HG02852 (cell line): ENCODE data around the gene ISG20.
"Not testable (repeated sequence)": the region's sequence is repeated elsewhere in the genome, so short reads cannot be mapped to it uniquely, and the experiment has no call there.

Source experiments
- ATAC-seq: cut with Tn5 transposase; IDR thresholded peaks from one replicate; pipeline ENCODE4 v1.9.1; 2021; ENCODE audit warnings: mild to moderate bottlenecking, moderate library complexity; ENCODE audit not compliant: unreplicated experiment

Gene ISG20

DNA sequence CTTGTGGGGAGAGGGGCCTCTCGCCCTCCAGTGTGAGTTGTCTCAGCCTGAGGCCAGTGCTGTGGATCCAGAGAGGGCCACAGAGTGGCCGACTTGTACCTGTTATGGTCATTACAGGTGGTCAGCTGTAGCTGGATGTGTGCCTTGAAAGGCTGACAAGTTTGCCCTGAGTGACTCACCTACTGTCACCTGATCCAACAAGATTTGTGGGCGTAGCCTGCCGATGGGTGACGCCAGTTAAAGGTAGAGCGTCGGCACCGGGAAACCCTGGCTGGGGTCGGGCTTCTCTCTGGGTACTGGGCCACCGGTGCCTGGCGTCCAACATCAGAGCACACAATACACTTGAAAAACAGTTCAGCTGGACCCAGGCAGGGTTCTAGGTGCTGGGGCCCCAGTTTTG, 2.8 kb upstream of the ISG20 start:
- no peak for ATAC-seq

DNA sequence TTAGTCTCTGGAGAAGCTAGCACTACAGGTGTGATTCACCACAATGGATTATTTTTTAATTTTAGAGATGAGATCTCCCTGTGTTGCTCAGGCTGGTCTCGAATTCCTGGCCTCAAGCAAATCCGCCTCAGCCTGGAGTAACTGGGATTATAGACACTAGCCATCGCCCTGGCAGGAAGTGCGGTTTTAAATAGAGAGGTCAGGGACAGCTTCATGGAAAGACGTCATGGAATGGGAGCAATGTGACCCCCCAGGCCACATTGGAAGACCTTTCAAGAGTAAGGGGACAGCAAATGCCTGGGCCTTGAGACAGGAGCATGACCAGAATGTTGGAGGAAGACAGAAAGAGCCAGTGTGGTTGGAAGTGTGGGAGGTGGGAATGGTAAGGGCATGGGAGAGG, 2.2 kb upstream of the ISG20 start:
- no peak for ATAC-seq

DNA sequence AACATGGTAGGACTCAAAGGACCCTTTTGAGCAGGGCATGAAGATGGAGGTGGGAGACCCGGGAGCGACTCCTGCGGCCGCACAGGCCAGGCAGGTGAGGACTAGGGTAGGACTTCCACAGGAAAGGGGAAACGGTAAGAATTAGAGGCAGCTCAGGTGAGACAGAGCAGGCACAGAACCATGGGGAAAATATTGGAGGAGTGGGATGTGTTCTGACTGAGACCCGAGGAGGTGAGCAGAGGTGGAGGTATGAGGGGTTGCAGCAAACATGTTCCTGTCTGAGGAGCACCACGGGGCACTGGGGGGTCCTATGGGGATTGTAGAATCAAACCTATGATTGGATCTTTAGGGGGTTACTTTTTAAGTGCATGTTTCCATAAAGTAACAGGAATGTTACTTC, 1.4 kb upstream of the ISG20 start:
- ATAC-seq, result no peak

DNA sequence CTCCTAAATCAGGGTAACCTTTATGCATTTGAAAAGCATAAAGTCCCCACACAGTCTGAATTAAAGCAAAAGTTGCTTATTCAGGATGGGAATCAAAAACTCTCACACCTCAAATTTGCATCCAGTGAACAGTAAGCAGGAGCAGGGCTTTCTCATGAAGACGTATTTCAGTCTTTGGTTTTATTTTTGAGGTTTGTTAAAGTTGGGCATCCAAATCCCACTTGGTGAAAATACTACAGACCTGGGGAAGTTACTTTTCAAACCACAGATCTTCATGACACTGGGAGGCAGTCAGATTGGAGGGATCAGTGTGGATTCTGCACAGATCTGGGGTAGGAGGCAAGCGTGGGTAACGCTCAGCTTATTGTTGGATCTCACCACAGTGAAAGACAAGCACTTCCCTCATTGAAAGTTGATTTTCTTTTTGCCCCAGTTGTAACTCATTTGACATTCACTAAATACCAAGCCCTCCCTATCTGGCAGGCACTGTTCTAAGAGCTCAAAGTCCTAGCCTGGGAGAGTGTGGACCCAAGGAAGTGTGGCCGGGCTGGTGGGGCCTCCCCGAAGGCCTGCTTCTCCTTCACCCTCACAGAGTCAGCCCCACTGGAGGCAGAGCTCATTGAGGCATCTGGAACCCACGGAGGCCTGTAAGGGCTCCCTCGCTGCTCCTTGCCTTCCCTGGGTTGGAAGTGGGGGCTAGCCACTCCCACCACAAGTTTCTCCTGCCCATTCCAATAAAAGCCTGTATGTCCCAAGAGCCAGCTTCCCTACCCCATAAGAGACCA, 783 bp upstream of the ISG20 start:
- no peak for ATAC-seq

DNA sequence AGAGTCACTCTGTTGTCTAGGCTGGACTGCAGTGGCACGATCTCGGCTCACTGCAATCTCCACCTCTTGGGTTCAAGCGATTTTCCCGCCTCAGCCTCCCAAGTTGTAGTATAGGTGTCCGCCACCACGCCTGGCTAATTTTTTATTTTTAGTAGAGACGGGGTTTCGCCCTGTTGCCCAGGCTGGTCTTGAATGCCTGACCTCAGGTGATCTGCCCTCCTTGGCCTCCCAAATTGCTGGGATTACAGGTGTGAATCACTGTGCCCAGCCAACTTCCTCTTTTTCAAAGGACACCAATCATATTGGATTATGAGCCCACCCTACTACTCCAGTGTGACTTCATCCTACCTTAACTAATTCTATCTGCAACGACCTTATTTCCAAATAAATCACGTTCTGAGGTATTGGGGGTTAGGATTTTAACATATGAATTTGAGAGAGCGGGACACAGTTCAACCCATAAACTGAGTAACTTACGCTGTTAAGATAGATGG, 3.2 kb downstream of the ISG20 start:
- ATAC-seq, result no peak

DNA sequence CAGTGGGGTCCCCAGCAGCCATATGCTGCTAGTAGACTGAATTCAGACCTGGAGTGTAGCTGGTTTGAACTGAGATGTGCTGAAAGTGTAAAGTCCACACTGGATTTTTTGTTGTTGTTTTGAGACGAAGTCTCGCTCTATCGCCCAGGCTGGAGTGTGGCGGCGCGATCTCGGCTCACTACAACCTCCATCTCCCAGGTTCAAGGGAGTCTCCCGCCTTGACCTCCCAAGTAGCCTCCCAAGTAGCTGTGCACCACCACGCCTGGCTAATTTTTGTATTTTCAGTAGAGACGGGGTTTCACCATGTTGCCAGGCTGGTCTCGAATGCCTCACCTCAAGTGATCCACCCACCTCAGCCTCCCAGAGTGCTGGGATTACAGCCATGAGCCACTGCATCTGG, 3.7 kb downstream of the ISG20 start:
- ATAC-seq, result not testable (repeated sequence)

DNA sequence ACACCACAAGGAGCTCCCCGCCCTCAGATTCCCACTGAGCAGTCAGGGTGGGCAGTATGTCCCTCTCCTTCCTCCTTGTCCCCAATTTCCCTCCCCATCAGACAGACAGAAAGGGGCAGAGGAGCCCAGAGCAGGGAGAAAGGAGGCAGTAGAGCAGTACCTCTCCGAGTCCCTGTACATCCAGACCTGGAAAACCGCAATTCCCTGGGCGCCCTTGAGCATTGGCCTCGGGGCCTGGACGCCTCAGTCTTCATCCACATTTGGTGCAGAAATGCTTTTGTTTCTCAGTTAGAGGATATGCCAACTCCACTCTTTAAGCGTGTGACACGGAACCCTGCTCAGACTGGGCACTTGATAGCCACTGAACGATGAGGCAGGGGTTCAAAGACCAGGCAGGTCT, 5.9 kb downstream of the ISG20 start:
- no peak for ATAC-seq

DNA sequence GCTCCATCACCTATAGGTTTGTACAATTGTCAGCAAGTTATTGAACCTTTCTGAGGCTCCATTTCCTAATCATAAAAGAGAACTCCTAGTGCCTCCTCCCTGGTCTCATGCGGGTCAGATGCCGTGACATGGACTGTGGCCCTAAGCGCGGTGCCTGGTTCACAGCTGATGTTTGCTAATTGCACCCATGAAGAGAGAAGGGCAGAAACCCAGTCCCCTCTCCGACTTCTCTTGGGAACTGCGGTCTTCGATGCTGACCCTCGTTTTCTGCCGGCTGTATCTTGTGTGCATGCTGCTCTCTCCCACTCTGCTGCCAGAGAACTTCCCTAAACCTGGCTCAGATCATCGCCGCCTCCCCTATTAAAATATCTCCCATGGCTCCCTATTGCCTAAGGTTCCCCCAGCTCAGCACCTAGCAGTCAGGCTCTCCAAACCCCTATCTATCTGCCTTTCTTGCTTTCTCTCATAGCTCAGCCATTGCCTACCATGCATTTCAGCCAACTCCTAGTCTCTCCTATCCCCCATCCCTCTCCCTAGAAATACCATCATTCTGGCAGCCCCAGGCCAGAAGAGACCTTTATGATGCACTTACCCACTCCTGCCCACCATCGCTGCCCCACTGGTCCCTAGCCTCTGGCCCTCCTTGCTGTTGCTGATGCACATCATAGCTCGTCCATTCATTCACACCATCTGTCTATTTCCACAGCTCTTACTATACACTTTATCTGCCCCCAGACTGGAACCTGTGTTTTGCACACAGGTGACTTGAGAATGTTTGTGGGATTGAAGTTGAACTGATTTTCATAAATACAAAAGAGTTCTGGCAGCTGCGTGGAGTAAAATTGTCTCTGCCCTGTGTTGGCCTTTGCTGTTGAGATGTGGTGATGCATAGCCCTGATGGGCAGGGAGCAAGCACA, 6.6 kb downstream of the ISG20 start:
- no peak for ATAC-seq

DNA sequence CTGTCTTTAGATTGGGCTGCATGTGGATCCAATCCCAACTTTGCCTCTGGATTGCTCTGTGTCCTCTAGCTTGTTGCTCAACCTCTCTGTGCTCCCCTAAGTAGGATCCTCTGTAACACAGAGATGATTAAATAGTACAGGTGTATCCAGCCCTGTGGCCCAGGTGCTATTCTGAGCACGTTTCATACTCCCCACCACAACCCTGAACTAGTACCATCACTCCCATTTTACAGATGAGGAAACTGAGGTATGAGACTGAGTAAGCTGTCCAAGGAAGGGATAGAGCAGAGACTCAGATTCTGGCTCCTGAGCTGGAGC, 7.2 kb downstream of the ISG20 start:
- no peak for ATAC-seq

DNA sequence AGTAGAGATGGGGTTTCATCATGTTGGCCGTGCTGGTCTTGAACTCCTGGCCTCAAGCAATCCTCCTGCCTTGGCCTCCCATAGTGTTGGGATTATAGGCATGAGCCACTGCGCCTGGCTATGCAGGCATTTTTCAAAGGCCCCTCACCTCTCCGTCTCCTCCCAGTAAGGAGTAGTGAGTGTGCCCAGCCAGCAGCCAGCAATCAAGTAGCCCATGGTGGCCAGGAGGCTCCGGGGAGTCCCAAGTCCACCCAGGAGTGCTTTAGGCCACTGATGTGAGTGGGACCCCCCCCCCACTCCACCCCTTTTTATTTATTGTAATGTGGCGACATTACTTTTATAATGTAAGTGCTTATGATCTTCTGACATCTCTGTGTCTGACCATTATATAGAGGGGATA, 8.1 kb downstream of the ISG20 start:
- no peak for ATAC-seq

DNA sequence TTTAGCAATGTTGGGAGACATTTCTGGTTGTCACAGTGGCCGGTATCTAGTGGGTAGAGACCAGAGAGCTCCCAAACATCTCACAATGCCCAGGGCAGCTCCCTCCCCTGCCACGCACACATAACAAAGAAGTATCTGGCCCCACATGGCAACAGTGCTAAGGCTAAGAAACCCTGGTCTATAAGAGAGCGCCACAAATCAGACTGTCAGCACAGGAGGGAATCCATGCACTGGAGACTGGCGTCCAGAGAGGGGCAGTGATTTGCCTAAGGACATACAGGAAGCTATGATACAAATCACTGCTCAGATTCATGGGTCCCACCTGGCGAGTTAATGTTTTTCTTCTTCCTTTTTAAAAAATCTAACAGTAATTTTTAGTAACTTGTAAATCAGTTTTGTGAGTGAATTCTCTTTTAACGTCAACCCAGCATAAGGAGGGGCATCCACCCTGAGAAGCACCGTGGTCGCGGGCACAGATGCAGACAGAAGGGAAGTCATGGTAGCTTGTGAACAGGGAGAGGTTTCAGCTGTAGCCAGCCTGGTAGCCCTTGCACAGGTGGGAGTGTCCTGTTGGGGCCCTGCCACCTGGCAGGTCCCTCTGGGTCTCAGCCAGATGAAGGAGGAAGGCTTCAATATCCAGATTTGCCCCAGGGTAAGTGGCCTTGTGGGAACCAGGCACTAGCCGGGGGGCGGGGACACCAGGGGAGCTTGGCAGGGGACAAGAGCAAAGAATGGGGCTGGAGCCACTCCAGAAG, 8.7 kb downstream of the ISG20 start:
- ATAC-seq, result no peak

DNA sequence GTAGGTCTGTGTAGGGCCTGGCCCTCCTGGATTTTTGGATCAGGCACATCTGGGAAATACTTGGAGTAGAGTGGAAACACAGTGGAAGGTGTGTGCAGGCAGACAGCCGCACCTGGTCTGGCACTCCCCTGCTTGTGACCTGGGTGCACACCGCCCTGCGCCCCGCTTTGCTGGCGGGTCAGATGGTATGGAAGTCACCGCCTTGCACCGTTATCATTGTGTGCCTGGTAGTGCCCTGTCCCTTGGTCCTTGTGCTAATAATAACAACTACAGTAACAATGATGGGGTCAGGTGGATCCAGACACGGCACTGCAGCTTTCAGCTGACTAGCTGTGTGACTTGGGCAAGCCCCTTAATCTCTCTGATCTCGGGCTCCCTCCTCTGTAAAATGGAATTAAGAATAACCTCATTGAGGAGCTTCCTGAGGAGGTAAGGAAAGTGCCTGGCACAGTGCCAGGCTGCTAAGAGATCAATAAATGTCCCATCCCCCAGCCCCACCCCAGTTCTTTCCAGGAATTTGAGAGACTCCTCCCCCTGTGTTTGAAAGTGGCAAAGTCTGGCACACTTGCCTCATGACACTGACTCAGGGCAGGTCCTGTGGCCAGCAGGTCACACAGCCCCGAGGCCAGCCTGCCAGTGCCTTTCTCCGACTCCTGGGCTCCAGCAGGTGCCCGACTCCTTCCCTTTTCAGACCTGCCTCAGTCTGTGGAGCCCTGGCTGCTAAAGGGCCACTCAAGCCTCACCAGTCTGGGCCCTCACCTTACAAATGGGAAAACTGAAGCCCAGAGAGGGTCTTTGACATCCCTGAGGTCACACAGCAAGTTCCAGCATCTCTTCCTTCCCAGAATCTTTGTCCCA, 9.8 kb downstream of the ISG20 start:
- no peak for ATAC-seq

DNA sequence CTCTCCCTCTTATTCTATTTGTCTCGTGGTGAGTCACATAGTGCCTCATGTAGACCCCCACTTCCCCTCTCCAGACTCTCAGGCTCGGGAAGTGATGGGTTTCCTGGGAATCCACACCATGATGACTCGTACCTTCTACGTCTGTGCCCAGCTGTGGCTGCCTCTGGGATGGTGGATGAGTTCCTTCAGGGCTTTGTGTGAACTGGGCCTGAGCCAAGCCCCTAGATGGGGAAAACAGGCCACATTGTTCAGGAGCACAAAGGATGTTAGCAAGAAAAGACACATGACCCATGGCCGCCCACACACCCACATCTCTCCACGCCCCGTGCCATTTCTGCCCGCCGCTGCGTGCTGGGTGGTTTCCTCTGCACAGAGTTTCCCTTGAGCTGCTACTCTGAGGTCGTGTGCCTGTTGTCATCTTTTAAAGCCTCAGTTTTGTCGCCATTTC, 10.5 kb downstream of the ISG20 start:
- ATAC-seq, result peak; percentile 83

DNA sequence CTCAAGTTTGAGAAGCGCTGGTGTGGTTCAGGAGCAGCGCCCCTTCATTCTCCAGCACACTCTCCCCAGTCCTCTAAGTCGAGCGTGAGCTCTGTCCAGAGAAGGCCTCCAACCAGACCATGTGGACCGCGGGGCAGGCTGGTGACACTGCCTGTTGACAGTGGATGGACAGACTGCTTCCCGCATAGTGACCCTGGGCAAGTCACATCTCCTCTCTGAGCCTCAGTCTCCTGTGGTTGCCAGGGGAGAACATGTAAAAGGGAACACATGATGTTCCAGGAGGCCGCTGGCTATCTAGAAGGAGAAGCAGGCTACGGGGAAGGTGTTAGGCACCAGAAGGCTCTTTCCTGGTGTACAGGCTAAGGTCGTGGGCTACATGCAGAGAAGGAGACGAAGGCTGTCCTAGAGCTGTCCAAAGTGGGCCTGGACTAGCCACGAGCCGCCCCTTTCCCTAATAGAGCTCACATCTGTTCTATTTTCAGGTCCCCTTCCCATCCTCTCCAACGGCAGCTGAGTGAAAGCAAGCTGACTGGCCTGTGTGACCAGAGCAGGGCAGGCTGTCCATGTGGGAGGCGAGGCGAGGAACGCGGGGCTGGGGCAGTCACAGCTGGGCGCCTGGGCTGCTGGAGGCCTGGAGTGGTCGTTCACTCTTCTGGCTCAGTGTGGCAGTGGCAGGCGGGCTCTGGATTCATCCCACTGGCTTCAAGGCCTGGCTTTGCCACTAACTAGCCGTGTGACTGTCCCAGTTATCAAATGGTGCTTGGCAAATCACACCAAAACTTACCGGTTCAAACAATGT, 11.1 kb downstream of the ISG20 start:
- ATAC-seq, result no peak

DNA sequence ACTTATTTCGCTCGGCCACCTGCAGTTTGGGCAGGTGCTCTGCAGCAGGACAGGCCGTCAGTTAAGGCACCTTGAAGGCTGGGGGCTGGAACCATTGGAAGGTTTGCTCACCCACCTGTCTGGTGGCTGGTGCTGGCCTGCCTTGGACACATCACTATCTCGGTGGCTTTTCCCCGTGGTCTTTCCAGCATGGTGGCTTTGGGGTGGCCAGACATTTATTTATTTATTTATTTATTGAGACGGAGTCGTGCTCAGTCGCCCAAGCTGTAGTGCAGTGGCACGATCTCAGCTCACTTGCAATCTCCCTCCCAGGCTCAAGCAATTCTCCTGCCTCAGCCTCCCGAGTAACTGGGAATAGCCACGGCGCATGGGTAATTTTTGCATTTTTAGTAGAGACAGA, 11.7 kb downstream of the ISG20 start:
- ATAC-seq, result no peak

DNA sequence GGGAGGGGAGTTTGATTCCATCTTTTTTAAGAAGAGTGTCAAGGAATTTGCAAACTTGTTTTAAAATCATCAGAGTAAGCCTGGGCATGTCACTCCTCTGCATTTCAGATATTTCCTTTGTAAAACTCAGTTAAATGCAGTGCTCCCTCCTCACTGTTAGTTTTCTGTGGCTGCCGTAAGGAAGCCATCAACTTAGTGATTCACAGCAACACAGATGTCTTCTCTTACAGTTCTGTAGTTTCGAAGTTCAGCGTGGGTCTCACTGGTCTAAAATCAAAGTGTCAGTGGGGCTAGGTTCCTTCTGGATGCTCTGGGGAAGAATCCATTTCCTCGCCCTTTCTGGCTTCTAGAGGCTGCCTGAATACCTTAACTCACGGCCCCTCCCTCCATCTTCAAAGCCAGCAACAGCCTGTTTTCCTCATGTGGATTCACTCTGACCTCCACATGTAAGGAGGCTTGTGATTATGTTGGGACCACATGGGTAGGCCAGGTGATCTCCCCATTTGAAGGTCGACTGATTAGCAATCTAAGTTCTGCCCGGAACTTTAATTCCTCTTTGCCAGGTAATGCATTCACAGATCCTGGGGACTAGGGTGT, 12.4 kb downstream of the ISG20 start:
- no peak for ATAC-seq

DNA sequence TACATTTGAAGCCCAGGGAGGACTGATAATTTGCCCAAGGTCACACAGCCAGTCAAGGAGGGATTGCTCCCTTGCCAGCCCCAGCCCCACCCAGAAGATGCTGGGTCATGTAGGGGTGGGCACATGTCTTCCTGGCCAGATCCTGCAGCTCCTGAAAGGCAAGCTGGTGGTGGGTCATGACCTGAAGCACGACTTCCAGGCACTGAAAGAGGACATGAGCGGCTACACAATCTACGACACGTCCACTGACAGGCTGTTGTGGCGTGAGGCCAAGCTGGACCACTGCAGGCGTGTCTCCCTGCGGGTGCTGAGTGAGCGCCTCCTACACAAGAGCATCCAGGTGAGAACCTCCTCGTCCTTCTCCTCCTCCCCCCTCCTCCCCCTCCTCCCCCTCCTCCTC, 13.2 kb downstream of the ISG20 start:
- ATAC-seq, result no peak

DNA sequence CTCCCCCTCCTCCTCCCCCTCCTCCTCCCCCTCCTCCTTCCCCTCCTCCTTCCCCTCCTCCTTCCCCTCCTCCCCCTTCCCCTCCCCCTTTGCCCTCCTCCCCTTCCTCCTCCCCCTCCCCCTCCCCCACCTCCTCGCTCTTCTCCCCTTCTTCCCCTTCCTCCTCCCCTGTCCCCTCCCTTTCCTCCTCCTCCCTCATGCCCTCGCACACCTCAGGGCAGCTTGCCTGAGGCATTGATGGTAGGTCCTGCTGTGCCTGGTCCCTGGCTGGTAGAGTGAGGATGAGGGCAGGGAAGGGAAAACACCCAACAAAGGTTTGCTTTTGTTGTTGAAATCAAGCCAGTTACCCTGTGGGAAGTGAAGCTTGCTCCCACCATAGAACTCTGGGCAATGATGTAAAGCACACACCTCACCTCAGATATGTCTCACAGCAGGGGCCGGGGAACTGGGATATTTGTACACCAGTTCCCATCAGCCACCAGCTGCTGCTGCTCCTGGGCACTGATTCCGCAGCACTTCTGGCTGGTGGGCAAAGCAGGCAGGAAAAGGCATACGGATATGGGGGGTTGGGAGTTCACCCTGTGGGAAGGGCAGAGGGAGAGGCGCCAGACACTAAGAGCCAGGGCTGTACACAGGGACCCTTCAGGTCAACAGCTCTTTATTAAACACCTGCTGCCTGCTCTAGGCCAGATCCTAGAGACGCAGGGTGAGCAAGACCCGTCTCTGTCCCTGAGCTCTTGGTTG, 13.8 kb downstream of the ISG20 start:
- ATAC-seq, result no peak
